ENCODE results near the gene MRPS2. TPM values are rescaled to one million over a fixed set of nuclear protein-coding genes. Genes with fewer than 3 reads are reported as not detected.

MRPS2 gene
- total RNA-seq, 1 donor from 2014 or later: 23.4 TPM

DNA sequence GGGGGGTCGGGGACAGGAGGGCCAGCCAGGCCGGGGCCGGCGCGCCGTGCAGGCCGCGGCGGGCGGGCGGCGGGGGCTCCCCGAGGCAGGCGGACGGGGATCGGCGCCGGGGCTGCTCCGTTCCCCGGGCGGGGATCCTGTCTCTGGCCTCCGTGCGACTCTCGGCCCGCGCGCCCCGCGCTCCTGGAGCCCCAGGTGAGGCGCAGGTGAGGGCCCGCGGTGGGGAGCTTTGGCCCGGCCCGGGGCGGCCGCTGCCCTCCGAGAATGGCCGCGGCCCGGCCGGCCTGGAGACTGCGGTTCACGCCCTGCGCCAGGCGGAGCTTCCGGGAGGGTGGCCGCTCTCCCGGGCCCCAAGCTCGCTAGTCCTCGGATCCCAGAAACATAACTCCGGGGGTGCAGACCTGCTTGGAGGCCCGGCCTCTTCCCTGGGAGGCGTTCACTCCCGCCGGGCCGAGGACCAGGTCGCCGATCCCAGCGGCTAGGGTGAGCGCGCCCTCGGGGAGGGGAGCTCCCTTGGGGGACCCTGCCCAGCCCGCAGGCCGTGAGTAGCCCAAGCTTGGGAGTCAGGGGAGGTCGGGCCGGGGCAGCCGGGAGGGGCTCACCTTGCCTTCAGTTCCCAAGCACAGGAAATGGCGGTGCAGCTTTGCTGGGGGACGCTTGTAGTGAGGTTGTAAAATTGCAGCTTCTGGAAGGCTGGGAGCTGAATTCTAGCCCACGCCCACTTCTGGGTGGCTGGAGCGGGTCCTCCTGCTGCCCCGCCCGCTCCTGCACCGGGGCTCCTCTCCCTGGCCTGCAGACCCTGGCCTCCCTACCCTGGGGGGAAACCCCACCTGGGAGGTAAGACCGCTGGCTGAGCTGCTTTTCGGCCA lies 20.2 kb upstream of the MRPS2 start:
- Histone ChIP-seq H3F3A (ENCODE audit: low read depth) (peaks cover 20% of the 10 kb centered on the region), H4K20me1 (ENCODE audit: low read depth) (peaks cover 31% of the 10 kb centered on the region), H3K36me3 (no peaks in the 10 kb centered on the region), H3K79me2 (ENCODE audit: low read depth) (peaks cover 38% of the 10 kb centered on the region), H3K4me2 (peak overlapping the region; percentile 95), H3K4me1 (peaks cover 9% of the 10 kb centered on the region), H3K27me3 (no peaks in the 10 kb centered on the region), H3K27ac (no peak overlapping the region), H3K4me3 (peak overlapping the region; percentile 93), H3K9me3 (ENCODE audit: low read depth) (no peaks in the 10 kb centered on the region), H3K9ac (peak overlapping the region; percentile 76), H2AFZ (replicated peaks) (no peak overlapping the region)
- peaks cover 10% of the 10 kb centered on the region for H3K36me3 Mint-ChIP-seq
- DNase-seq (ENCODE audit: low spot score): peak; percentile 65
- TF ChIP-seq, protein P1, sequence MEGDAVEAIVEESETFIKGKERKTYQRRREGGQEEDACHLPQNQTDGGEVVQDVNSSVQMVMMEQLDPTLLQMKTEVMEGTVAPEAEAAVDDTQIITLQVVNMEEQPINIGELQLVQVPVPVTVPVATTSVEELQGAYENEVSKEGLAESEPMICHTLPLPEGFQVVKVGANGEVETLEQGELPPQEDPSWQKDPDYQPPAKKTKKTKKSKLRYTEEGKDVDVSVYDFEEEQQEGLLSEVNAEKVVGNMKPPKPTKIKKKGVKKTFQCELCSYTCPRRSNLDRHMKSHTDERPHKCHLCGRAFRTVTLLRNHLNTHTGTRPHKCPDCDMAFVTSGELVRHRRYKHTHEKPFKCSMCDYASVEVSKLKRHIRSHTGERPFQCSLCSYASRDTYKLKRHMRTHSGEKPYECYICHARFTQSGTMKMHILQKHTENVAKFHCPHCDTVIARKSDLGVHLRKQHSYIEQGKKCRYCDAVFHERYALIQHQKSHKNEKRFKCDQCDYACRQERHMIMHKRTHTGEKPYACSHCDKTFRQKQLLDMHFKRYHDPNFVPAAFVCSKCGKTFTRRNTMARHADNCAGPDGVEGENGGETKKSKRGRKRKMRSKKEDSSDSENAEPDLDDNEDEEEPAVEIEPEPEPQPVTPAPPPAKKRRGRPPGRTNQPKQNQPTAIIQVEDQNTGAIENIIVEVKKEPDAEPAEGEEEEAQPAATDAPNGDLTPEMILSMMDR (IDR thresholded peaks at IDR 0.05): no peak
- no peak for TF ChIP-seq EZH2phosphoT487 (IDR thresholded peaks at IDR 0.05)
- no peak for TF ChIP-seq EZH2 (IDR thresholded peaks at IDR 0.05)
- no peaks in the 10 kb centered on the region for H3K9me3 Mint-ChIP-seq
- H3K27ac Mint-ChIP-seq: no peak overlapping the region
- peaks cover 28% of the 10 kb centered on the region for H3K4me1 Mint-ChIP-seq
- peak overlapping the region; percentile 85 for H3K4me3 Mint-ChIP-seq
- peaks cover 10% of the 10 kb centered on the region for H3K27me3 Mint-ChIP-seq (ENCODE audit: insufficient read depth, low read depth)

DNA sequence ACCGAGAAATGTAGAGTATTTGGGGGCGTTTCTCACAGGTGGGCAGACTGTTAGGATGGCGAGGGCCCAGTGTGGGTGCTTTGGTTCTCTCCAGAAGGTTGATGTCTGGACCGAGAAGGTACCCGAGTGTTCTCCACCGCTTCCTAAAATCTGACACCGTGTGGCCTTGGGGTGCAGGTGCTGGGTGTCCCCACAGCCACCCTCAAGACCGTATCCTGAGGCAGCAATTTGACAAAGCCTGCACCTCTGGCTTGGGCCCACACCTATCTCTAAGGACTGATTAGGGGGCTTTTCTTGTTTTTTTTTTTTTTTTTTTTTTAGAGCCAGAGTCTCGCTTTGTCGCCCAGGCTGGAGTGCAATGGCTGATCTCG lies 19.6 kb upstream of the MRPS2 start:
- Histone ChIP-seq H3K79me2 (ENCODE audit: low read depth) (peaks cover 38% of the 10 kb centered on the region), H3K36me3 (no peaks in the 10 kb centered on the region), H3K27ac (no peak overlapping the region), H4K20me1 (ENCODE audit: low read depth) (peaks cover 31% of the 10 kb centered on the region), H2AFZ (replicated peaks) (no peak overlapping the region), H3K4me2 (peak overlapping the region; percentile 95), H3K9ac (peak overlapping the region; percentile 76), H3K27me3 (no peaks in the 10 kb centered on the region), H3F3A (ENCODE audit: low read depth) (peaks cover 20% of the 10 kb centered on the region), H3K4me1 (peaks cover 9% of the 10 kb centered on the region), H3K4me3 (peak overlapping the region; percentile 93), H3K9me3 (ENCODE audit: low read depth) (no peaks in the 10 kb centered on the region)
- Mint-ChIP-seq H3K36me3 (peaks cover 11% of the 10 kb centered on the region), H3K27me3 (ENCODE audit: insufficient read depth, low read depth) (peaks cover 10% of the 10 kb centered on the region), H3K4me1 (peaks cover 24% of the 10 kb centered on the region), H3K4me3 (peak overlapping the region; percentile 85), H3K9me3 (no peaks in the 10 kb centered on the region), H3K27ac (no peak overlapping the region)
- TF ChIP-seq EZH2phosphoT487 (IDR thresholded peaks at IDR 0.05): no peak
- TF ChIP-seq, protein P1 (IDR thresholded peaks at IDR 0.05): no peak
- no peak for TF ChIP-seq EZH2 (IDR thresholded peaks at IDR 0.05)
- no peak for DNase-seq (ENCODE audit: low spot score)

DNA sequence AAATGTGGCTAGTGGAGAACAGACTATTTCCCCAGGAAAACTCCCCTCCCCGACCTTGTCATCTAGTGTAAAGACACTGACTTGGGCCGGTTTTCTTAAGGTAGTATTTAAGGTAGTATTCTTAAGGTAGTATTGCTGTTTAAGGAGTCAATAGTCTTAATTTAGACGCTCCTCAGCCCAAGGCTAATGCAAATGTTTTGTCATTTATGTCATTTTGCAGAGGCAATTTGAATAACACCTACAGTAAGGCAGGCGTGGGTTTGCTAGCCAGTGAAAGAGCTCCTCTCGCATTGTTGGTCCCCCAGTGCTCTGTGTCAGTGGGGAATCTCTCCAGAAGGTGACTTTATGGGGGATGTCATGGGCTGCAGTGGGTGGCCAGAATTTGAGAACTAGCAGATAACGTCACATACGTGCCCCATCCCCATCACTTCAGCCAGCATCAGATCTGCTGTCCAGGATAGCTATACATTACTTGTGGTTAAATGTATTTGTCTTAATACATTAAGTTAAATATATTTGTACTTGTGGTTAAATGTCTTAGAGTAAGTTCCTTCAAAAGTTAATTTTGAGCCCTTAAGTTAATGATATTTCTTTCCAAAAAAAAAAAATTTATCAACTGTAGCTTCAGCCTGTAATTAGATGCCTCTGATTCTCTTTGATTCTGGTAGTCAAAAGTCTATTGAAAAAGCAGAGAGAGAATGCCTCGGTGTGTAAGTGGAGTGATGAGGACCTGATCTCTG lies 18.3 kb upstream of the MRPS2 start:
- H4K20me1 ChIP-seq (ENCODE audit: low read depth): peaks cover 39% of the 10 kb centered on the region
- H3K9ac ChIP-seq: no peak overlapping the region
- H3K4me2 ChIP-seq: peak overlapping the region; percentile 14
- no peak overlapping the region for H3K27ac ChIP-seq
- no peak overlapping the region for H3K27ac Mint-ChIP-seq
- H3K4me1 Mint-ChIP-seq: peaks cover 20% of the 10 kb centered on the region
- no peaks in the 10 kb centered on the region for H3K9me3 Mint-ChIP-seq
- no peak overlapping the region for H2AFZ ChIP-seq (replicated peaks)
- no peaks in the 10 kb centered on the region for H3K9me3 ChIP-seq (ENCODE audit: low read depth)
- H3K4me1 ChIP-seq: peaks cover 9% of the 10 kb centered on the region
- peaks cover 38% of the 10 kb centered on the region for H3K79me2 ChIP-seq (ENCODE audit: low read depth)
- no peak overlapping the region for H3K4me3 ChIP-seq
- H3K27me3 ChIP-seq: no peaks in the 10 kb centered on the region
- peaks cover 11% of the 10 kb centered on the region for H3K36me3 Mint-ChIP-seq
- peaks cover 20% of the 10 kb centered on the region for H3F3A ChIP-seq (ENCODE audit: low read depth)
- H3K27me3 Mint-ChIP-seq (ENCODE audit: insufficient read depth, low read depth): peaks cover 8% of the 10 kb centered on the region
- no peak for DNase-seq (ENCODE audit: low spot score)
- no peaks in the 10 kb centered on the region for H3K36me3 ChIP-seq
- peak overlapping the region; percentile 49 for H3K4me3 Mint-ChIP-seq
- TF ChIP-seq, protein P1 (IDR thresholded peaks at IDR 0.05): no peak
- TF ChIP-seq EZH2 (IDR thresholded peaks at IDR 0.05) (no peak), EZH2phosphoT487 (IDR thresholded peaks at IDR 0.05) (no peak)

Measured in neural progenitor cell (in vitro differentiated cells).